Globus pallidus (tissue), 1 donor: Measurements from ENCODE around the gene NPEPL1.

Source experiments
- DNase-seq: peaks from one replicate; pipeline ENCODE4 v3.0.0-alpha.2; 2015; ENCODE audit warnings: low spot score

NPEPL1 gene

DNA sequence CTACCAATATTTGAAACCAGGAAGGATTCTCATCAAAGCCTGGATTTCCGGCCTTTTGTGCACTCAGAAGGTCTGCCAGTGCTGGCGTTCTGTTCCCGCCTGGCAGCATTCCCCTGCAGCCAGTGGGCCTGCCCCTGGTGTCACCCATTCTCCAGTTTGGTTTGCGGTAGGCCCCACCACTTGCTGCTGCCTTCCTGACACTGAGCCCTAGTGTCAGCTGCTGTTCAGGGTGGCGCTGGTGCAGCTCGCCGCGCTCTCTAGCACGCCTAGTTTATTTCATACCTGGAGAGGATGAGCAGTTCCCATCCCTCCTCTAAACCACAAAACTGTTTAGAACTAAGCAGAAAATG is 9.5 kb downstream of the NPEPL1 start:
- no peak for DNase-seq

DNA sequence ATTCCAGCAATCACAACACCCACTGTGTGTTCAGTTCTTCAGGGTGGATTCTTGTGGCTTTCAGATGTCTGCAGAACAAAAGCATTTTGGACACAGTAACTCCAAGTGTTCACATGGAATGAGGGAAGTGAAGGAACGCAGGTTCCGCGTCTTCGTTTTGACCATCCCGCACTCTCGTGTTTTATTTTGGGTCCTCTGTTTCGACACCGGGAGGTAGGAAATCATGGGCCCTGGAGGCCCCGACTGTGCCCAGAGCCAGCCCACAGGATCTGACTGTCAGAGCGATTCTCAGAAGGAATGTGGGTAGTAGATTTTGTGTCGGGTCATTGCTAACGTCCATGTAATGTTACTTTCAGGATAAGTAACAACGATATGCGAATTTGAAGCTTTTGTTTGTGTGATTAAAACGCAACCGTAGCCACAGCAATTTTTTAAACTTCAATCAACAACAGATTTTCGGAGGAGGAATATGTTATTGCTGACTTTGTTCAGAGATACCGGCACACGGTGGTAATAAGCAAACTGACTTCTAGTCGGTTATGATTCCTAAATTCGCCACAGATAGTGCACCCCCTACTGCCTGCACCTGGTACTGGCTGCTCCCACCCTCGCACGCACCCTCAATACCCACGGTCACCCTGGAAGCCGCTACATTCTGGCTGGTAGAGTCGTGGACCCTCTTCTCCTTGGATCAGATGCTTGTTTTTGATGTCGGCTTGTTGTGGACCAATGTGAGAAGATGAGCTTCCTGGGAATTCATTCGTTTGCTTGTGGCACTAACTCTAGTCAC is 10.5 kb downstream of the NPEPL1 start:
- no peak for DNase-seq

DNA sequence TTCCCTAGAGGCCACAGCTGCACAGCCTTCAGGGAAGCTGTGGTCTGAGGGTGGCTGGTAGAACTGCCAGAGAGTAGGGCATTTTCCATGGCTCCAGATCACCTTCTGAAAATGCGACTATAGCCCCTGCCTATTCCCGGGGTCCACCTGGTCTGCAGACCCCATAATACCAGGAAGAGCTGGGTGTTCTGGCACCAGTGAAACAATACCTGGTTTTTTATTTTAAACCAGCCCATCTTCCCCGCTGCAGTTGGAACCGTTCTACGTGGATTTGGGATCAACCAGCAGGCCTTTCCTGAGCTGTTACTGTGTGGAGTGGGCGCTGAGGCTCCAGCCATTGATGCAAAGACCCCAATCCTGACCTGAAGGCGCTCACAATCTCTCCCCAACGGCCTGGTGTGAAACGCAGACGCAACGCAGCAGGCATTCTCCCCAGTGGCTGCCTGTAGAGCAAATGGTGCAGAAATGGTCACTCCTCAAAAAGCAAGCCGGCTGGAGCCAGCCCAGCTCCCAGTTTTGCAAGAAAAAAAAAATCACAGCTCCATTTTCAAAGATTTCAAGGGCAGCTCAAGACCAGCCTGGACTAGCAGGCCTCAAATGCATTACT is 11.3 kb downstream of the NPEPL1 start:
- no peak for DNase-seq

DNA sequence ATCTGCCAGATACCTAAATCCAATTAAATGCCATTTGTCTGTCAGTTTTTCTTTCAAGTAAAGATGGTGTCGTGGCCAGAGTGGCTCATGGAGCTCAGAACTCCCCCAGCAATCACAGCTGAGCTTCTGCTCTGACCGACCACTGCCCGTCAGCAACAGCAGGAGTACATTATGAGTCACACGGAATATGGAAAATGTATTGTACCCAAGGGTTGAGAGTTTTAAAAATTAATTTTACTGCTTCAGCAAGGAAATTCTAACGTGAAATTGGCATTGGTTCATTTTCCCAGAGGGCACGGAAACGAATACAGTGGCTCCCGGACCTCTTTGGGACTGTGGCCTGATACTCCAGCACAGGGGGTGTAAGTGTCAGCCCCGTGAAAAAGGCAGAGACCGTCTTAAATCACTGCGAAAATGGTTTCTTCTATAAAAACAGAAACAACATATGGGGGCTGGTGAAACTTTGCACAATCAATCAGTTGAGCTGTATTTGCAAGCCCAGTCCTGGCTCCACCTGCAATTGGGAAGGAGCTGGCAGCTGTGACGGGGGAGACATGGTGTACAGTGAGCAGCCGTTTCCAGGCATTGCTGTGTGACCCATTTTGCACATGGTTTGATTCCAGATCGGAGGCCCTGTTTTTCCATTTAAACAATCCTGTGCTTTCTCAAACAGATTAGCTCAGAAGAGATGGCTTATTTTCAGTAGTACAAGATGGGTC is 12.8 kb downstream of the NPEPL1 start:
- no peak for DNase-seq

DNA sequence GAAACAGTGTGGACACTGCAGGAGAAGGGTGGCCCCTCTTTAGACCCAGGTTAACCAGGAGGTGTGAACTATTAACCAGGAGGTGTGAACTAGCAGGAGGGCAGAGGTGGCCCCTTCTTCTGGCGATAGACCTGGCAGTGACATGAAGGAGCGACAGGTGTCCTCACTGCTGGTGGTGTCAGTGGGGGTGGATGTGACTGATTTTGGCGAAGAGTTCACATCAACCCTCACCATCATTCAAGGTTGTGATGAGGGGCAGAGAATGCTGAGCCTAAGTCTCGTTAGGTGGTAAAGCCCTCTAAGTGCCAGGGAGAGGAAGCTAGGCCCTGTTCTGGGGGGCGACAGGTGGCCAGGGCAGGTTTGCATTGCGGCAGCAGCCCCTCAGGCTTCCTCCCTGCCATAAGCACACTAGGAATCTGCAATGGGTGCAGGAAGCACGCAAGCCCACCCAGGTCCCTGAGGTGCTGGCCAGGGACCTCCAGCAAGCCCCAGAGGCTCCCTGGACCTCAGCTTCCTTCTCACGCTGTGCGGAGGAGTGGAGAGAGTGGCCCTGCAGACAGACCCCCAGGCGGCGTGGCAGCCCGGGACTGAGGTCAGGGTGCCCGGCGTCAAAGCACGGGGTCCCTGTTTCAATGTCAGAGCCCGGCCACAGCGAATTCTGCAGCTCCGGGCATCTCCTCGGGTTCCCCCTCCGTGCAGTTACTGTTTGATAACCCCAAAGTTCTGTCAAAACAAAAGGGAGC is 13.7 kb downstream of the NPEPL1 start:
- DNase-seq, result no peak

DNA sequence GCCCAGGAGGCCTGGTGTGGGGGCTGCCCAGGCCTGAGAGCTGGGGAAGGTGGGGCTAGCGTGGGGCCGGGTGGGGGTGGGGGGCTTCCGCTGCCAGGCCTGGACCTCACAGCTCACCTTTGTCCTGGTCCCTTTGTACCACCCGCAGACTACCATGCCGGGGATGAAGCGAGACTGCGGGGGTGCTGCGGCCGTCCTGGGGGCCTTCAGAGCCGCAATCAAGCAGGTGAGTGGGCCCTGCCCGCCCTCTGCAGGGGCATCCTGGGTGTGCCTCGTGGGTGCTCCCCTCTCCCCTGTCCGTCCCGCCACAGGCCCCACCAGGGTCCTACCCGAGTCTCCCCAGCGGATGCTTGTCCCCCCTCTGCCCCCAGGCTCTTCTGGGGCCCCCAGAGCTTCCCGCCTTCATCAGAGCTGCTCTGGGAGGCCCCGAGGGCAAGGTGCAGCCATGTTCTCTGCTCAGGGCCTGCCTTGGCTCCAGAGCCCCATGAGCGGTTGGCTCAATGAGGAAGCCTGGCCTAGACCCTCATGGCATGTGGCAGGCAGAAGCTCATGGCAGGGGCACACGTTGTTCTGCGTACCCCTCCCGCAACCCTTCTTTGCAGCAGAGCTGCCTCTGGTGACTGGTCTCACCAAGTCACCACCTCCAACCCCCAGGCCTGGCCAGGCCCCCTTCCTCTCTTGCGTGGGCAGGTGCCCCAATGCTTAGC is 14.5 kb downstream of the NPEPL1 start:
- no peak for DNase-seq

DNA sequence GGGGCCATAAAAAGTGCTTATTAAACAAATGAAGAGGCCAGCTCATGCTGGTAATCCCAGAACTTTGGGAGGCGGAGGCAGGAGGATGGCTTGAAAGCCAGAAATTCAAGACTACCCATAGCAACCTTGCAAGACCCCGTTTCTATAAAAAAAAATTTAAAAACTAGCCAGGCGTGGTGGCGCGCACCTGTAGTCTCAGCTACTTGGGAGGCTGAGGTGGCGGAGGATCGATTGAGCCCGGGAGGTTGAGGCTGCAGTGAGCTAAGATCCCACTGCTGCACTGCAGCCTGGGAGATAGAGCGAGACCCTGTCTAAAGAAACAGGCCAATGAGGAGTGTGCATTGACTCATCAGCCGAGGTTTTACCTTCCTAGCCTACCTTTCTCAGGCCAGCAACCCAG is 15.2 kb downstream of the NPEPL1 start:
- DNase-seq, result no peak

DNA sequence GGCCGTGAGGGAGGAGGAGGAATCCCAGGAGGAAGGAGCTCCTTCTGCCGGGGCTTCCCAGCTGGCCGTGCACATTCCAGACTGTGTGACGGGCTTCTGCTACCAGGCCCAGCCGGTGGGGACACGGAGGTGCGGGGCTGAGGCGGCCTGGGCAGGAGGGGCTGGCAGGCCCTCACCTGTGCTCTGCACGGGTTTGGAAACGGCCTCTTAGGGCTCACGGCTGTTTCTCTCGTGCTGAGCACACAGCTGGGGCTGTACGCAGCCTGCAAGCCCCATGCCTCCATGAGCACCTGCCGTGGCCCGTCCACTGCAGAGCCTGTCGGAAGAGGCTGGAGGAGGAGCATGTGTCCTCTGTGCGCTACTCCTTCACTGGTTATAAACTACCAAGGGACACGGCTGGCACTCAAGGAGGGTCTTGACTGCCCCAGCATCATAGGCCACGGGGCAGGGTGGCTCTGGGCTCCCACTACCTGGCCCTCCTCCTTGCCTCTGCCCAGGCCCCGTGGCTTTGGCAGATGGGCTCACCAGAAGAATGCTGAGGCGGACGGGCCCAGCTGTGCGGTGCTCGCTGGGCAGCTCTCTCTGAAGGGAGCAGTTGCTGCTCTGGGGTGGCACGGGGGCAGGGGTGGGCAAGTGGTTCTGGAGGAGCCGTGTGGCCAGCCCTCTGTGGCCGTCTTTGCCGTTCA is 15.8 kb downstream of the NPEPL1 start:
- no peak for DNase-seq

DNA sequence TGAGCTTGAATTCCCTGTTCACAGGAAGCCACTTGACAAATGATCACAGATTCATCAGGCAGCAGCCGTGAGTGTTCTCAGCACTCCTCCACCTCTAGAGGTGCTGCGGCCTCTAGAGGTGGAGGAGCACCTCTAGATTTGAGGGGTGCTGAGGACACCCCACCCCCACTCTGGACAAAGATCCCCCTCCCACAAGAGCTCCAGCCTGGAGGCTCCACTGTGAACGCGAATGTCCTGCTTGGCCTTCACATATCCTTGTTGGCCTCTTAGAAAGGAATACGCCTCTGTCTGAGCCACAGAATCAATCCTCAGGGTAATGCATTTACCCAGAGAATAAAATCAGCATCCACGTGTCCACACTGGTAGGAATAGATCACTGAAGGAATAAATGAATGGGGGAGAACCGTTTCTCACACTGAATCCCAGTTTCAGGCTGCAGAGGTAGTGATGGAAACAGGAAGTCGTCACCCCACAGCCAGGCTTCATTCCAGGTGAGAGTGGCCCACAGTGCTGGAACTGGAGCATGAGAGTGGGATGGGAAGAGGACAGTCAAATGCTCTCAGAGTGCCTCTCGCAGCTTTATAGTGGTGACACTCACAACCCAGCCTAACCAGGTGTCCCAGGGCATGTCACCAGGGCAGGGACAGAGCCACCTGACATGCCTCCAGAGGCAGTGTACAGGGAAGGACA is 16.6 kb downstream of the NPEPL1 start:
- DNase-seq, result no peak

DNA sequence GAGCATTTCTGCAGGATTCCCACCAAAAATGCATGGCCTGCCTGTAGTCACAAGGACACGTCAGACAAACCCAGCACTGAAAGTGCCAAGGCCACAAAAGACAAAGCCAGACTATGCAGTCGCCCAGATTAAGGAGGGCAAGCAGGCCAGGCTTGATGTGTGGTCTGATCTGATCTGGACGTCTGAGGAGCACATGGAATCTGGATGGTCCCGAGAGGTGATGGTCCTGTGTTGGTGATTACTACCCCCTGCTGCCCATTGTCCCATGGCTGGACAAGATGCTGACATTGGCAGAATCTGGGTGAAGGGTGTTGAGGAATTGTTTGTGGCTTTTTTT is 17.1 kb downstream of the NPEPL1 start:
- DNase-seq, result no peak

DNA sequence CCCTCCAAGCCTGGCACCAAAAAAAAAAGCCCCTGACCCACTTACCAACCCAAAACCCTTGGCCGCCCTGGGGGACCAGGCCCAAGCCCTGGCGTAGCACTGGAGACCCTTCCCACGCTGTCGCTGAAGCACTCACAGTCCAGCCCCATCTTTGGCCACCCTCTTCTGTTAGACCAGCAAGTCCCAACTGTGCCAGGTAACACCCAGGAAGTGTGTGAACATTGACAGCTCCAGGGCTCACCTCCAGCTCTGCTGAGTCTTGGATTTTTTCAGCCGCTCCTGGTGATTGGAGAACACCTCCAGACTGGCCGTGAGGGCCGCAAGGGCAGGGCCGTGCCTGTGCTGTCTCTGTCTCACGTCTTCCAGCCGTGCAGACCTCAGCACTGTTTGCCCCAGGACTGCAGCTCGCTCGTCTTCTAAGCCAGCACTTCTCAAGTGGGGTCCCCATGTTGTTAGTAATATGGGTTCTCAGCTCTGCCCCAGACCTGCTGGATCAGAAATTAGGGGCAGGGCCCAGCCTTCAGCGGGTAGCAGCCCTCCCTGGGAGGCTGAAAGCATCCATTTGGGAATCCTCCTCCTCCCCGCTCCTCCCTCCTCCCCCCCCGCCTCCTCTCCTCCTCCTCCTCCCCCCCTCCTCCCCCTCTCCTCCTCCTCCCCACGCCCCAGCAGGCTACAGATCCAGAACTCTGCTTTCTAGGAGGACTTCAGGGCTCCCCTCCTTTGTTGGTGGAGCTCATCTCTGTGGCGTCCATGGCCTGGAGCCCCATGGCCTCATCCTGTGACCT is 18.1 kb downstream of the NPEPL1 start:
- DNase-seq, result no peak

DNA sequence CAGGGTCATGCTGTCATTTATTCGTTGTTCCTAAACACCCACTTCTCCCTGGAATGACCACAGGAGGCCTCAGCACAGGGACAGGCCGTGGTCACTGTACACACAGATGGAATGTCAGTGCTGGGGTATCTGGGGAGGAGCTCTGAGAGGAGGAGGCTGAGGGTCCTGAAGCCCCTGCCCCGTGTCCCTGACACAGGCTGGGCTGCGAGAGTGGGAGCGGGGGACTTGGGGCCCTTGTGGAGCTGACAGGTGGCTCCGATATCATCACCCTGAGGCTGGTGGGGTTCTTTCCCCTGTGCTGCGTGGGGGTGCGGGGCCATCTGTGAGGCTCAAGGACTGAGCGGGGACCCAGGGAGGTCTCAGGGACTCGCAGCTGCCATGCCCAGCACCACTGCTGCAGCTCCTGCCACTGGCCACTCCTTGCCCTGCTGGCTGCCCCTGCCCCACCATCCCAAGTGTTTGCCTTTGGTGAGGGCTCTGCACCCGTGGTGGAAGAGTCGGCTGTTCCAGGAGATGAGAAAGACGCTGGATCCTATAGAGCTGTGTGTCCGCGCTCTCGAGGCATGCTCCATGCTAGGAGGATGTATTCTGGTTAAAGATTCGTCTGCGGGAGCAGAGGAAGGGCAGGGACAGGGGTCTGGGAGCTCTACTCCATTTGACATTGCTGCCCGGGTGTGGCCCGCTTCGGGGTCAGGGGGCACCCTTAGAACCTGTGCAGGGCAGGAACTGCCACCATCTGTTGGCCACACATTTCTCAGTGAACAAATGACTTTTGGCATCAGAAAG is 18.9 kb downstream of the NPEPL1 start:
- DNase-seq, result no peak

DNA sequence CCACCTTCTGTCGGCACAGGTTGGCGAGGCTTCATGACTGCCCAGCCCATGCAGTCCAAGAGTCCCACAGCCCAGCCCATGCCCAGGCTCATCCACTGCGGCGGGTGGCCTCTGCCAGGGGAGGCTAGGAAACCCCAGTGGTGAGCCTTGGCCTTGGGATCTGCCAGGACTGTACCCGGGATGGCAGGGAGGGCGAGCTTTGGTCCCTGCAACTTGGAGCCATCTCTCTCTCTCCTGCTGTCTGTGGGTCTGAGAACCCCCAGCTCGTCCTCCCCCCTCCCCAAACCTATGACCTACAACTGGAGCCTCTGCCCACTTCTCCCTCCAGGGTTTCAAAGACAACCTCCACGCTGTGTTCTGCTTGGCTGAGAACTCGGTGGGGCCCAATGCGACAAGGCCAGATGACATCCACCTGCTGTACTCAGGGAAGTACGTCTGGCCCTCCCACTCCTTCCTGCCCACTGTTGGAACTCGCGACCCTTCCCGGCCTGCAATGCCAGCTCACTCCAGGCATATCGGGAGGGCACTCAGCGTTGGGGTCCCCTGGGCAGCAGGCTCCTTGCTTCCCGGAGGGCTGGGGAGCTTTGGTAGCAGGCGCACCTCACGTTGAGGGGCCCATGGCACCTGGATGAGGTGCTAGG is 19.7 kb downstream of the NPEPL1 start:
- DNase-seq, result no peak

DNA sequence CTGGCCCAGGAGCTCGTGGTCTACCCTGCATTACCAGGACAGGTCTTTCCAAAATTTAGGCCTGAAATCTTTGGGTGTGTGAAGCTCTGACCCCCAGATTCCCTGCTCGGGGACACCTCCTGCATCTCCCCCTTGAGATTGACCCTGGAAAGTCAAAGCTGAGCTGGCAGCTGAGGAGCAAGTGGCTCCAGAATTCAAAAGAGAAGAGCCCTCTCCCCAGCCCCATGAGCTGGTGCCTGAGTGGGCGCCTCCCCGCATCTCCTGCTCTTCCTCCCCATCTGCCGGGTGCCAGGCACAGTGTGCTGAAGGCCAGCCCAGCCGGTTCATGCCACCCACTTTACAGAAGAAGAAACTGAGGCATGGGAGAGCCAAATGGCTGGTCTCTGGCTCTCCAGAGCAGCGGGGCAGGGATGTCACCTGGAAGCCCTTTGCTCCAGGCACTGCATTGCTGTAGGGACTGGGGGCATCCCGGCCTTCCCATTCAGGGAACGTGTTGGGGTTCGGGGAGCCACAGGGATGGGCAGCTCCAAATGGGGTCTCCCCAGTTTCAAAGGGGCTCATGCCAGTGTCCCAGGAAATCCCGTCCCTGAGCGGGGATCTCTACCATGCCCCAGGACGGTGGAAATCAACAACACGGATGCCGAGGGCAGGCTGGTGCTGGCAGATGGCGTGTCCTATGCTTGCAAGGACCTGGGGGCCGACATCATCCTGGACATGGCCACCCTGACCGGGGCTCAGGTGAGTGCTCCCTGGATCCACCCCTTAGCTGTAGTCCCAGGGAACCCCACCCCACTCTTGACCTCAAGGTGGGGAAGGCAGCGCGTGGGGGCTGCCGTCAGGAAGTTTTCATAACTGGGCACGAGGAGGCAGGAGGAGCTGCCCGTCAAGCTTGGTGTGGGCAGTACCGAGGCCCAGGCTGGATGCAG is 20.5 kb downstream of the NPEPL1 start:
- no peak for DNase-seq

DNA sequence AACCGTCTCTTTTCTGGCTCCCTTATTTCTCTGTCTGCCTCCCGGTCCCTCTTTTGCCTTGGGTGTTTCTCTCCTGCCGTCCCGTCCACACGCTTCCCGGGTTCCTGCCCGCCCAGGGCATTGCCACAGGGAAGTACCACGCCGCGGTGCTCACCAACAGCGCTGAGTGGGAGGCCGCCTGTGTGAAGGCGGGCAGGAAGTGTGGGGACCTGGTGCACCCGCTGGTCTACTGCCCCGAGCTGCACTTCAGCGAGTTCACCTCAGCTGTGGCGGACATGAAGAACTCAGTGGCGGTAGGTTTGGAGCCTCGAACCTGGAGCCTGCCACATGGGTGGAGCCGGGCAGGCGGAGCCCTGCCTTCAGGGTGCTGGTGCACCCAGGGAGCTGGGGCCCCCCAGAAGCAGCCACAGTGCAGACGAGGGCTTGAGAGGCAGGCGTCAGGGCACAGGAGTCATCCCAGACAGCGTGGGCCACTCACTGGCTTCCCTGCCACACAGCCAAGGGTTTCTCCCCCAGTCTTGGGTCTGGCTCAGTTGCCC is 21.3 kb downstream of the NPEPL1 start:
- no peak for DNase-seq

DNA sequence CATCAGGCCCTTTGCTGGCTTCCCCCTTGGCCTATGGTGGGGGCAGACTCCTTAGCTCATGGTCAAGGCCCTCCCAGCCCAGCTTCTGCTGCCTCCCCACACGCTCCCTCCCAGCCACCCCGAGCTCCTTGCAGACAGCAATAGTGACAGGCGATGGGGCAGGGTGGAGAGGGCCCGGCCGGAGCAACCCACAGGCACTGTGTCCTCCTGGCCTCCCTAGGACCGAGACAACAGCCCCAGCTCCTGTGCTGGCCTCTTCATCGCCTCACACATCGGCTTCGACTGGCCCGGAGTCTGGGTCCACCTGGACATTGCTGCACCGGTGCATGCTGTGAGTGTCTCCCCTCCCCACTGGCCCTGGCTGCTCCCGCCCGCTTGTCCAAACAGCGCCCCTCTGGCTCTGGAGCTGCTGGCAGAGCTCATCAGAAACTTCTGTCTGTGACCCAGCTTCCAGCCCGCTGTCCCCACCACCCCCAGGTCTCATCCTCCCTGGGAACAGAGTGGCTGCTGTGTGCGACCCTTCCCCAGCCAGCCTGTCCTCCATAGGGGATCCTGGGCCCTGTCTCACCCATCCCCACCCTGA is 21.8 kb downstream of the NPEPL1 start:
- DNase-seq, result no peak

DNA sequence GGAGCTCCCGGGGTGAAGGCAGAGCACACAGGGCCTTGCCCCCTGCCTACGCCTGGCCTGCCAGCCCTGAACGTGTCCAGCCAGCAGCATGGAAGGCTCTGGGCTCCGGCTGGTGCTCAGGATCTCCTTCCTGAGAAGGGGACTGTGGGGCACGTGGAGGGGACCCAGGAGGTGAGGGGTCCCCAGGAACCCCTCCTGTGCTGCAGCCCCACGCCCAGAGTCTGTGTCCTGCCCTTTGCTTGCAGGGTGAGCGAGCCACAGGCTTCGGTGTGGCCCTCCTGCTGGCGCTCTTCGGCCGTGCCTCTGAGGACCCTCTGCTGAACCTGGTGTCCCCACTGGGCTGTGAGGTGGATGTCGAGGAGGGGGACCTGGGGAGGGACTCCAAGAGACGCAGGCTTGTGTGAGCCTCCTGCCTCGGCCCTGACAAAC is 22.3 kb downstream of the NPEPL1 start:
- no peak for DNase-seq
